ENCODE results near the gene LINC00237.

The LINC00237 gene

GRCh38 chr20:21096321-21097043 lies 9.7 kb downstream of the LINC00237 start:
- no peak for DNase-seq (ENCODE audit: low read depth)

DNA sequence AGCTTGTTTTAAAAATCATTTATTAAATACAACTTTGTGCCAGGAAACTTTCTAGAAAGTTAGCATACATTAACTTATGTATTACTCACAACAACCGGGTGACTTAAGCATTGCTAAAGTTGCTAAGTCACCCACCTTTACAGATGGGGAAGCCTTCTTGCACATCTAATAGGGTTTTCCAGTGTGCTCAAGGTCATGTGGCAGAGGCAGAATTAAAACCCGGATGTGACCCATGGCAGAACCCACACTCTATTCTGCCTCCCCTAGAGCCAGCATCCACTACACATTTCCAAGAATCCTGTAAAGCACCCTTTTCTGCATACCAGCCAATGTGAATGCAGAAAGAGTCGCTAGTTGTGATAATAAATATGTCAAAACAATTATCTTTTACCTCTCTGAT lies 13.4 kb downstream of the LINC00237 start:
- DNase-seq (ENCODE audit: low read depth) = no peak

DNA sequence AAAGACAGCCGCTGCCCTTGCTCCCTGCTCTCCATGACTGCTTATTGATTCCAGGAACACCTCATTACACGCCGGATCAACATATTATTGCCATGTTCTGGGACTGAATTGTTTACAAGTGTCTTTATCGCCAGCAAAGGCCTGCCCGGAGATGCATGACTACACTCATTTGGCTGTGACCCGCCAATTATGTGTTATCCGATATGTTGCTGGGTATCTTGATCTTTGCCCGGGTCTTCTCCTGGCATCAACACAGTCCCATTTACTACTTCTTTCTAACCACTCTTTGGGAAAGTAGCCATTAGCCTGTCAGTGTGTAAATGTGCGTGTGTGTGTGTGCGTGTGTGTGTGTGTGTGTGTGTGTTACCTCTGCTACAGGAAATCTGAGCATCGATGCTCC lies 15.4 kb downstream of the LINC00237 start:
- DNase-seq (ENCODE audit: low read depth) = no peak

DNA sequence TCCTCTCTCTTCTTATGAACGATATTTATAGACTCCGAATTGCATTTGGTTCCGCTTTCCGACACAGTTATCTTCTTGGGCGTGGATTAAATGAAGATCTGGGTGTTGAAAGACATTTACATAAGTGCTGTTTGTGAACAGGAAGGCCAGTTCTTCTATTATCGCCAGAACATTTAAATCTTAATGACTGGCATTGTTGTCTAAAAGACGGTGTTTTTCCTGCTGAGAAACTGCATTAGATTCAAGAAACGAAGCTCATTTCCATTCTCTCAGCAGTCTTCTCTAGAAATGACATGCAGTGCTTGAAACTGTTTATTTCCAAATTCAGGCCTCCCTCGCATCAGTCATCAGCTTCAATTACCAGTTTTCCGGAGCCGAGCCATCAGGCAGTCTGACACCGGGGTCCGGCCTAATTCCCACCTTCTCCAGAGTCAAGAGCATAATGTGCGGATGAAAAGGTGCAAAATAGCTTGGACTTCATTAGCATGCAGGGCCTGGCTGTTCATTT lies 16.0 kb downstream of the LINC00237 start:
- DNase-seq (ENCODE audit: low read depth) = no peak

- no peak for DNase-seq (ENCODE audit: low read depth)
Measured at GRCh38 chr20:21089391-21089790, 16.8 kb downstream of the LINC00237 start.

DNA sequence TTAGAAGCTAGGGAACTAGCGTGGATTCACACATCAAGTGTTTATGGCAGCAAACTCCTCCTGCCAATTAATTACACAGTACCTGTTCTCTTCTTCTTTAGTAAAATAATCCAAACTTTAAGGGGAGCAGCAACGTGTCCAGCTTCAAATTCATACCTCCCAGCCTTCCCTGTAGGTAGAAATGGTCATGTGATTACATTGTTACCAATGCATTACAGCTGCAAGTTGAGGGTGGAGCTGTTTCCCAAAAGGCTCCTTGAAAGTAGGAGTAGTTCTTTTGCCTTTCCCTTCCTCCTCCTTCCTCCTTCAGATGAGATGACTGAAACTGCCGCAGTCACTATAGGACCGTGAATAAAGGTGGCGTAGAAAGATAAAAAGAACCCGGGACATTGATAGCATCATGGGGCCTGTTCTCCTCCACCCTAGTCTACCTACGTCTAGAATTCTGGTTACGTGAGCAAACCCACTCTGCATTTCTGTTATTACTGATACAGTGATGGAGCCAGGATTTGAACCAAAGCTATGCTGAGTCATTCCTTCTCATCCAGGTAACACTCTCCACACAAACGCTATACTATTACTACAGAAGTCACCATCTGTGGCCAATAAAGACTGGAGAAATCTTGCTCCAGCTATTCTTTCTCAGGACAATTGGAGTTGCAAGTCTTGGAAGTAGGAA lies 18.2 kb downstream of the LINC00237 start:
- no peak for DNase-seq (ENCODE audit: low read depth)

GRCh38 chr20:21083825-21084325 lies 22.3 kb downstream of the LINC00237 start:
- DNase-seq (ENCODE audit: low read depth) = no peak

- no peak for DNase-seq (ENCODE audit: low read depth)
Measured at GRCh38 chr20:21082584-21082983, 23.6 kb downstream of the LINC00237 start.

GRCh38 chr20:21077809-21078345 lies 28.3 kb downstream of the LINC00237 start:
- no peak for DNase-seq (ENCODE audit: low read depth)

DNA sequence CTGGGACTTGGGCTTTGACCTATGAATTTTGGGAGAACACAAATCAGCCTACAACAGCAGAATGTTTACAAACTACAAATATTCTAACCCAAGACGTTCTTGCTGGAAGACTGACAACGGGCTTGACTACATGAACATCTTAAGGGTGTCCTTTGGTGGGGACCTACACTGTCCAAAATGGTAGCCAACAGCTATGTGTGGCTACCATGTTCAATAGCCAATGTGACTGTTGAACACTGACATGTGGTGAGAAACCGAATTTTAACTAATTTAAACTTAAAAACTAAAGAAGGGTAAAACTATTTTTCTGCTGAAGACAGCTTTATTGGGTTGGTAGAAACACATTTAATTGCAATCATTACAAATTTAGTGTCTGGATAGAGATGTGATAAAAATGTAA lies 30.1 kb downstream of the LINC00237 start:
- no peak for DNase-seq (ENCODE audit: low read depth)

DNA sequence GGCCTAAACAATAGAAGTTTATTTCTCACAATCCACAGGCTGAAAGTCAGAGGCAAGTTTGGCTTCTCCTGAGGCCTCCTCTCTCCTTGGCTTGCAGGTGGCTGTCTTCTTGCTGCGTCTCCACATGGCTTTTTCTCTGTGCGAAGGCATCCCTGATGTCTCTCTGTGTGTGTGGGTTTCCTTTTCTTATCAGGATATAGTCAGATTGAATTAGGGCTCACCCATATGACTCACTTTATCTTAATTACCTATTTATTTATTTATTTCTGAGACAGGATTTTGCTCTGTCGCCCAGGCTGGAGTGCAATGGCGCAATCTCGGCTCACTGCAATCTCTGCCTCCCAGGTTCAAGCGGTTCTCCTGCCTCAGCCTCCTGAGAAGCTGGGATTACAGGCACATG lies 30.7 kb downstream of the LINC00237 start:
- DNase-seq (ENCODE audit: low read depth) = no peak

GRCh38 chr20:21074605-21075336 lies 31.4 kb downstream of the LINC00237 start:
- DNase-seq (ENCODE audit: low read depth) = no peak

DNA sequence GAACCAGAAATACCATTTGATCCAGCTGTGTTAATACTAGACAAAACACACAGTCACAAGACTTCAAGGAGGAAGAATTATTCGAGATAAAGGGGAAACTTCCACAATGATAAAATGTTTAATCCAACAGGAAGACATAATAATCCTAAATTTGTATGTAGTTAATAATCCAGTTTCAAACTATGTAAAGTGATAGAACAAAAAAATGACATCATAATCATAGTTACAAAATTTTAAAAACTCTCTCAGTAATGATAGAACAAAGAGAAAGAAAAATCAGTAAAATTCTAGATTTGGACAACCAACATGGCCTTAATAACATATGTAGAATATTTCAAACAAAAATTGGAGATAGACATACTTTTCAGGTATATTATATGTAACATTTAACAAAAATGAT lies 38.9 kb downstream of the LINC00237 start:
- DNase-seq (ENCODE audit: low read depth) = no peak

- no peak for DNase-seq (ENCODE audit: low read depth)
Measured at GRCh38 chr20:21064924-21065323, 41.2 kb downstream of the LINC00237 start.

GRCh38 chr20:21063276-21063675 lies 42.9 kb downstream of the LINC00237 start:
- no peak for DNase-seq (ENCODE audit: low read depth)

- no peak for DNase-seq (ENCODE audit: low read depth)
Measured at GRCh38 chr20:21053002-21053762, 53.0 kb downstream of the LINC00237 start.

GRCh38 chr20:21052686-21053001 lies 53.5 kb downstream of the LINC00237 start:
- DNase-seq (ENCODE audit: low read depth) = no peak

DNA sequence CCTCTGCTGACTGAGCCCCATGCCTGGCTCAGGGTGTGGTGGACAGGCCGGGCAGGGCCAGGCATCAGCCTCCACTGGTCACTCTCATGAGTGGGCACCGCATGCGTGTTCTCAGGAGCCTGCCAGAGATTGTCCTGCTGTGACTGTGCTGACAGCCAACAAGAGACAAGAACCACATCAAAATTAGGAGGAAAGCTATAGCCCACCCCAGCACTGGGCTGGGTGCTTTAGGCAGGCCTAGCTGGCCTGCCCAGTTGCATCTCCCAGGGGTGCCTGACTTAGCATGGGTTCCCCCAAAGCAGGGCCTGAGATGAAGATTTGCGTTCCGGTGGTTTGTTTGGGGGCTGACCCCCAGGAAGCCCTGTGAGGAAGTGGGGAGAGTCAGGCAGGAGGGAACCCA lies 53.9 kb downstream of the LINC00237 start:
- no peak for DNase-seq (ENCODE audit: low read depth)

- DNase-seq (ENCODE audit: low read depth) = no peak
Measured at GRCh38 chr20:21050710-21051109, 55.4 kb downstream of the LINC00237 start.

DNA sequence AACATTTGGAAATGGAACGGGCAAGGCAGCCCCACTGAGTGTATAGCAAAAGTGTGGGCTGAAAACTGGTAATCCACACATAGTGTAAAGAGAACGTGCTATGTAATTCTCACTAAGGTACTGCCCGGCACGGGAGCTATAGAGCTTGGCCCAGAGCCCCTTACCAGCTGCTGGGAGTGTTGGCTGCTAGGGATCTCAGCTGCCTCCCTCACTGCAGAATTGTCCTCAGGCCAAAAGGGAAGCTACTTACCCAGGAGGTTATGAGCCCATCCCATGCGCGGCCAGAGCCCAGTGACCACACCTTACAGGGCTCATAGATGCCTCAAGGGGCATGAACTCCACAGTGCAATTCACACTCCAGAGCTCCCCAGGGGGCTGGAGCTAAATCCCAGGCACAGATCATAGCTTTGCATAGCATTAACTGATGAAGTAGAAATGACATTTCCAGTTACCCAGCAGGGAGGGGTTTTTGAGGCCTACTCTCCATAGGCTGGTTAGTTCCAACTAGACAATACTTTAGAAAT lies 56.8 kb downstream of the LINC00237 start:
- no peak for DNase-seq (ENCODE audit: low read depth)

DNA sequence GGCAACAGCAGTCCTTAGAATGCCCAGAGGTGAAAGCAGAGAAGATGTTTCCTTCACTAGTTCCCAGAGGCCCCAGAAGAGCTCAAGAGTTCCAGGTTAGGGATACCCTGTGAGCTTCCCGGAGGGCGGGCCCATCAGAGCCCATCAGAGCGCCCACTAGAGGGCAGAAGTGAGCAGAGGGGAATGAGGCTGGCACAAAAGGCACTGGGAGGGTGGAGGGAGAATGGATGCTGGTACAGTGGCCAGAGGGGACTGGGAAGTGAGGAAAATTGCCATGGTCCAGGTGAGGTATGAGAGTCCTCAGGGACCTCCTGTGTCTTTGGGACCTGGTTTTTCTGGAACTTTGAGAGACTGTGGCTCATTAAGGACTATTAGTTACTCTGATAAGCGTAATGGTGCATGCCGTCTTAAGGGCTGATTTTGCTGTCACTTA lies 57.3 kb downstream of the LINC00237 start:
- DNase-seq (ENCODE audit: low read depth) = peak; percentile 45

- no peak for DNase-seq (ENCODE audit: low read depth)
Measured at GRCh38 chr20:21047981-21048380, 58.2 kb downstream of the LINC00237 start.
